GM23248 (cell line): Measurements from ENCODE around the gene THSD4.

ENCODE experiments used
- EZH2 ChIP-seq: fragments of 200-600 bp; sonication (generic); IDR thresholded peaks from 2 replicates; pipeline ENCODE4 v1.6.1; 2018; ENCODE audit warnings: antibody characterized with exemption, mild to moderate bottlenecking; ENCODE audit not compliant: insufficient read depth, poor library complexity, severe bottlenecking
- EZH2phosphoT487 ChIP-seq: fragments of 200-600 bp; sonication (generic); IDR thresholded peaks from 2 replicates; pipeline ENCODE4 v1.6.1; 2018; ENCODE audit warnings: antibody characterized with exemption, moderate library complexity, mild to moderate bottlenecking, low read depth; ENCODE audit not compliant: insufficient read depth

- TF ChIP-seq EZH2phosphoT487 (no peak), EZH2 (no peak)
Measured at GRCh38 chr15:71755092-71755970, 640.1 kb downstream of the THSD4 start.
